ENCODE results near the gene NDUFS7.

DNA sequence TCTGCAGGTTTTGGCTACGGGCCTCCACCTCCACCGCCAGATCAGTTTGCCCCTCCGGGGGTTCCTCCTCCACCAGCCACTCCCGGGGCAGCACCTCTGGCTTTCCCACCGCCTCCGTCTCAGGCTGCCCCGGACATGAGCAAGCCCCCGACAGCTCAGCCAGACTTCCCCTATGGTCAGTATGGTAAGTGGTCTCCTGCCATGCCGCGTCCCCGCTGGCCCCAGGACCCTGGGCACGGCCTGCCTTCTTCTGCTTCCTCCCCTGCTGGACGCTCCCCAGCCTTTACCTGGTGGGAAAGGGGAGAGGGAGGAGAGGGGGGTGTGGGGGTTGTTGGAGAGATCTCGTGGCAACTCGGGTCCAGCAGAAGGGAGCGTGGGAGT lies 48.8 kb downstream of the NDUFS7 start:
- TF ChIP-seq CTCF (IDR thresholded peaks at IDR 0.05) = no peak
- no peak for TF ChIP-seq POLR2AphosphoS5 (IDR thresholded peaks at IDR 0.05)
